ENCODE measurements around the gene ALOXE3.
"Not testable (repeated sequence)": the region's sequence is repeated elsewhere in the genome, so short reads cannot be mapped to it uniquely, and the experiment has no call there.

Gene ALOXE3

GRCh38 chr17:8079291-8080207 lies 38.8 kb downstream of the ALOXE3 start:
- H3K4me3 ChIP-seq (replicated peaks in 1 of 2; ENCODE audit: low read depth in 2 of 2, low read length in 2 of 2), result peak overlapping the region; percentile 31 to 46
- TF ChIP-seq, protein P1, sequence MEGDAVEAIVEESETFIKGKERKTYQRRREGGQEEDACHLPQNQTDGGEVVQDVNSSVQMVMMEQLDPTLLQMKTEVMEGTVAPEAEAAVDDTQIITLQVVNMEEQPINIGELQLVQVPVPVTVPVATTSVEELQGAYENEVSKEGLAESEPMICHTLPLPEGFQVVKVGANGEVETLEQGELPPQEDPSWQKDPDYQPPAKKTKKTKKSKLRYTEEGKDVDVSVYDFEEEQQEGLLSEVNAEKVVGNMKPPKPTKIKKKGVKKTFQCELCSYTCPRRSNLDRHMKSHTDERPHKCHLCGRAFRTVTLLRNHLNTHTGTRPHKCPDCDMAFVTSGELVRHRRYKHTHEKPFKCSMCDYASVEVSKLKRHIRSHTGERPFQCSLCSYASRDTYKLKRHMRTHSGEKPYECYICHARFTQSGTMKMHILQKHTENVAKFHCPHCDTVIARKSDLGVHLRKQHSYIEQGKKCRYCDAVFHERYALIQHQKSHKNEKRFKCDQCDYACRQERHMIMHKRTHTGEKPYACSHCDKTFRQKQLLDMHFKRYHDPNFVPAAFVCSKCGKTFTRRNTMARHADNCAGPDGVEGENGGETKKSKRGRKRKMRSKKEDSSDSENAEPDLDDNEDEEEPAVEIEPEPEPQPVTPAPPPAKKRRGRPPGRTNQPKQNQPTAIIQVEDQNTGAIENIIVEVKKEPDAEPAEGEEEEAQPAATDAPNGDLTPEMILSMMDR (IDR thresholded peaks at IDR 0.05; ENCODE audit: low read depth, low read length), result peak; percentile 76
- DNase-seq (ENCODE audit: low read depth in 2 of 2), result peak; percentile 53 to 54

GRCh38 chr17:8077939-8078338 lies 40.4 kb downstream of the ALOXE3 start:
- H3K4me3 ChIP-seq (replicated peaks in 1 of 2; ENCODE audit: low read depth in 2 of 2, low read length in 2 of 2); DNase-seq (ENCODE audit: low read depth in 2 of 2): not testable (repeated sequence)

DNA sequence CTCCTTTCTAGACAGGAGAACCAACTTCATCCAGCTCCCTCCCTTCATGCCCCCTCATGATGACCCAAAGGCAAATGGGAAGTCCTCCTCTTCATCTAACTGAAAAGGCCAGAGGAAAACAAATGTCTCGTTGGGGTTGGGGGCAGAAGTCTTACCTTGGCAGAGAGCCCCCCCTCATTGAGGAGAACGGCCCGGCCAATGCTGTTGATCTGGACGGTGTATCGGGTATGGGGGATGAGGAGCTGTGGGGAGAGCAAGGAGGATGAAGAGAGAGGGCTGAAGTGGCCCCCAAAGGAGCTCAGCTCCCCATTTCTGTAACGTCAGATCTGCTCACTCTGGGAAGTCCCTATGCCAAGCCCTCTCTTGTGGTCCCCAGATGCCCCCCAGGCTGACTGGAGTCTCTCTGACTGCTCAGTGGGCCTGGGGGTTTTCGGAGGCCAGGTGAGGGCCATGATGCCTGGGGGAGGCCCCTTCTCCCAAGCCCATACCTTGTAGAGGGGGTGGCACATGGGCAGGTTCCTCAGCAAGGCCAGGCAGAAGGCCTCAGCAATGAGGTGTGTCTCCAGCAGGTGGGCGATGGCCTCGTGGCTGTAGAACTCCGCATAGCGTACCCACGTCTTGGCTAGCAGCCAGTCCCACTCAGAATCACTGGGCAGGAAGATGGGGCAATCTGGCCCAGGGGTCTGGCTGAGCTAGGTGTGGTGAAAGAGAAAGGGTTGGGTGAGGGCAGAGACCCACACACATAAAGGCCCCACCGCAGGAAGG lies 41.6 kb downstream of the ALOXE3 start:
- no peak for DNase-seq (ENCODE audit: low read depth in 2 of 2)
- TF ChIP-seq, protein P1 (IDR thresholded peaks at IDR 0.05; ENCODE audit: low read depth, low read length), result no peak

DNA sequence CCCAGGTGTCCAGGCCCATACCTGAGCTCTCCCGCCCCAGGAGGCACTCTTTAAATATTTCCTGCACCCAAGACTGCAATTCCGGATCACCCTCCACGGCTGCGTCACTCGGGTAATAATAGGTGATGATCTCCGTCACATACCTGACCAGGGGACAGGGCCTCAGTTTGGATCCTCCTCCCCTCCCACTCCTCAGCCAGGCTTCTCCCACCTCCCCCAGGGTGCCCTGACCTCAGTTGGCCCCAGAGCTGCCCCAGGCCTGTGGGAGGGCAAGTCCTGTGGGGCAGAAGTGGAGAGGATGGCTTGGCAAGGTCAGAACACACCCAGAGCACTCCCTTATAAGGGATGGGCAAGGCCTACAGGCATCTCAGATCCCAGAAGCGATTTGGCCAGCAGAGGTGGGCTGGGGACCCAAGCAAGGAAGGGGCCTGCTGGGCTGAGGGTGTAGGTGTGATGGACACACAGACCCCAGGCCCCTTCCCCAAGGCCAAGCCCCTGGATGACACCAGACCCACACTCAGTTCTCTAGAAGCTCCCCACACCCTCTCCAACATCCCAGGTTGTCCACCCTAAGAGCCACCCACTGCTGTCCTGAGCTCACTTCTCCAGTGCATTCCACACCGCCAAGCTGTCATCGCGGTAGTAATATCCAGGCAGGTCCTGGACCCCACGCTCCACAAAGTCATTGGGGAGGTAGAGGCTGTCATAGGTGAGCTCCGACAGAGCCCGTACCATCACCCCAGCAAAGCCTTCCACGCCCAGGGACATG lies 42.6 kb downstream of the ALOXE3 start:
- no peak for DNase-seq (ENCODE audit: low read depth in 2 of 2)
- H3K4me3 ChIP-seq (replicated peaks in 1 of 2; ENCODE audit: low read depth in 2 of 2, low read length in 2 of 2), result no peak overlapping the region
- TF ChIP-seq, protein P1 (IDR thresholded peaks at IDR 0.05; ENCODE audit: low read depth, low read length), result no peak

More for the DNA sequence above, 41.6 kb downstream of the ALOXE3 start:
- H3K4me3 ChIP-seq (replicated peaks in 1 of 2; ENCODE audit: low read depth in 2 of 2, low read length in 2 of 2), result no peak overlapping the region

- no peak for DNase-seq (ENCODE audit: low read depth in 2 of 2)
- TF ChIP-seq, protein P1 (IDR thresholded peaks at IDR 0.05; ENCODE audit: low read depth, low read length), result no peak
- H3K4me3 ChIP-seq (replicated peaks in 1 of 2; ENCODE audit: low read depth in 2 of 2, low read length in 2 of 2), result no peak overlapping the region
Observed at GRCh38 chr17:8075081-8075480, 43.2 kb downstream of the ALOXE3 start.

DNA sequence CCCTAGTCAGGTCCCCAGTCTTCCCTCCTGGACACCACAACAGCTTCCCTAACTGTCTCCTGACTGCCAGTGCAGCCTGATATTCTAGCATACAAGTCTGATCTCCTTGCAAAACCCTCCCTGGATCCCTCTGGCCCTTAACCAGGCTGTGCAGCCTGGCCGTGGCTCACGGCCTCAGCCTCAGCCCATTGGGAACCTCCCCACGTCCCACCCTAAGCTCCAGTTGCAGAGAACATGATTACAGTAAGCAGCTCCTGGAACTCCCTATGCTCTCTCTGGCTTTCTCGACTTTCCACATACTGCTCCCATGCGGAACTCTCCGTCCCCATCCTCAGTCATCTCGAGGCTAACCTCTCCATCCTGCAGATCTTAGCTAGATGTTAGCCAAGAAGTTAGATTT lies 43.8 kb downstream of the ALOXE3 start:
- TF ChIP-seq, protein P1 (IDR thresholded peaks at IDR 0.05; ENCODE audit: low read depth, low read length), result no peak
- no peak overlapping the region for H3K4me3 ChIP-seq (replicated peaks in 1 of 2; ENCODE audit: low read depth in 2 of 2, low read length in 2 of 2)
- no peak for DNase-seq (ENCODE audit: low read depth in 2 of 2)
